GM21717 (cell line): Measurements from ENCODE around the gene PAPSS2.
A peak's percentile ranks its signal among the peaks of the same experiment; 100 is the strongest.
"Not testable (repeated sequence)": the region's sequence is repeated elsewhere in the genome, so short reads cannot be mapped to it uniquely, and the experiment has no call there.

Experiments
- ATAC-seq: cut with Tn5 transposase; IDR thresholded peaks from one replicate; pipeline ENCODE4 v1.9.1; 2021; ENCODE audit warnings: mild to moderate bottlenecking, moderate library complexity; ENCODE audit not compliant: unreplicated experiment

The PAPSS2 gene

DNA sequence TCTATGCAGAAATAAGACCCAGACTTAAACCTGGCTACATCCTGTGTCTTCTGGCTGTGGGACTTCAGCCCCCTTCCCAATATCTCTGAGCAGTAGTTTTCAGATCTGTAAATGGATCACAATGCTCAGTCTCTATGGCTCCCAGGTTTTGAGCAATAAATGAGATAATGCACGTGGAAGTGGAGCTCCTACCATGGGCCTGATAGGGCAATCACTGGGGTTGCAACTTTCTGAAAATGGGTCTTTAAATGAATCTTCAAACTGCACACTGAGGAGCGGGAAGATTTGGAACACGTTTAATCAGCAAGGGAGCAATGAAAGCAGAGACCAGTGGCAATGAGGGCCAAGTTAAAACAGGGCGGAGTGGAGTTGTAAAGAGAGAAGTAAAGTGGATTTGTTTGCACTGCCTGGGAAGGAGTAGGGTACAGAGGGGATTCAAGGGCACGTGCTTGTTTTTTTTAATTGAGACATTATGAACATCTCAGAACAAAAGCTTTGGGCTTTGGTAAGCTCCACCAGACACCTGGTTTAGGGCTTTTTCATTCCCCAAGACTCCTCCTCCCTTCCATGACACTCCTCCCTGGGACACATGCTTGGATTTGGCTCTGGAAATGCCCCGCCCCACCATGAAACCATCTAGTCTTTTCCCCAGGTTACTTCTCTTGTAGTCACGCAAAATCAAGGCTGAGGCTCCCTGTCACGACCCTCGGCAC, 42.7 kb downstream of the PAPSS2 start:
- ATAC-seq = no peak

DNA sequence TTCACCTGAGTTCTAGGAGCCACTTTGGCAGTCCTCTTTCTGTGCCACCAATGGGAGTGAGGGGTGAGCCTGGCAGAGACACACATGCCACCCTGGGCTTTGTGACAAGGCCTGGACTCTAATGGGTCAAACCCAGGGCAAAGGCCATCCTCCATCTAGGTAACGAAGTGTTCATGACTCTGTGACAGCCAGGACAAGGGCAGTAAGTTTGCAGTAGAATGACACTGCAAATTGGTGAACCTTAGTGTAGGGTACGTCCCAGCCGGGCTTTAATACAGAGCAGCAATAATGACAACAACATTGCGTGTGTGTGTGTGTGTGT, 43.3 kb downstream of the PAPSS2 start:
- no peak for ATAC-seq

DNA sequence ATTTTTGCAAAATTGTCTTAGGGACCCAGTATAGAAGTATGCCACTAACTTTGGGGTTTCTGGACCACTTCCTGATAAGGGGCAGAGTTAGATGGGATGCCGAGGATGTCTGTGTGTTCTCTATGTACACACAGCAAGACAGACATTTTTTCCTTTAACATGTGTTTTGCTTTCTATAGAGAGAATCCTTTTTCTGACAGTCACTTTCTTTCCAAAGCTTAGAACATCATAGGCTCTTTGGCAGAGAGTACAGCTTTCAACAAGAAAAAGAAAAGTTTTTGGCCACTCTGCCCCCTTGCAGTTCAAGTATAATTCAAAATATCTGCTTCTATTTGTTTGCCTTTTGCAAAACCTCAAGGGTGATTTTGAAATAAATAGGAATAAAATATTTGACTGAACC, 44.1 kb downstream of the PAPSS2 start:
- no peak for ATAC-seq

DNA sequence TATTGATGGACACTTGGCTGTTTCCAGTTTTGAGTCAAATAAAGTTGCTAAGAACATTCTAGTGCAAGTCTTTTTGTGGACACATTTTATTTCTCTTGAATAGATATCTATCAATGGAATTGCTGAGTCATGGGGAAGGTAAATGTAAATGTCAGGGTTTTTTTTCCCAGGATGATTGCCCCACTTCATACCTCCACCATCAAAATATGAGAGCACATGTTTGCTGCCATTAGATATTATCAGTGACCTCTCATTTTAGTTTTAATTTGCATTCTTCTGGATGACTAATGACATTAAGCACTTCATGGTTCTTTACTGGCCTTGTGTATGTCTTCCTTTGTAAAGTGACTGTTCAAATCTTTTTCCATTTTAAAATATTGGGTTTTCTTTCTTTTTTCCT, 45.7 kb downstream of the PAPSS2 start:
- ATAC-seq = no peak

DNA sequence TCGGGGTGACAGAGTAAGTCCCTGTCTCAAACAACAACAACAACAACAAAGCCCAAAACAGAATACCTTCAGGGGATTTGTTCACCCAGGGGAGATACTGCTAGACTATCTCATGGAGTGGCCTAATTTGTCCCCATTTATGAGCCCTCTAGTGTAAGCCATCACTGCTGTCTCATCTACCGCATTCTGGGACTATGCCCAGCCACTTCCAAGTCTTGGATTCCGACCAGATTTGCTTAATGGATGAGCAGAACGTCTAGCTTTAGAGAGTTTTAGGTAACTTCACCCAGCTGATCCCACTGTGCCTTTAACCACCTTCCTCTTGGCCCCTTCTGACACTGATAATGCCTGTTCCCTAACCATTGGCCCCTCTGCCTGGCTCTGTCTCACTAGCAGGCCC, 47.1 kb downstream of the PAPSS2 start:
- no peak for ATAC-seq

DNA sequence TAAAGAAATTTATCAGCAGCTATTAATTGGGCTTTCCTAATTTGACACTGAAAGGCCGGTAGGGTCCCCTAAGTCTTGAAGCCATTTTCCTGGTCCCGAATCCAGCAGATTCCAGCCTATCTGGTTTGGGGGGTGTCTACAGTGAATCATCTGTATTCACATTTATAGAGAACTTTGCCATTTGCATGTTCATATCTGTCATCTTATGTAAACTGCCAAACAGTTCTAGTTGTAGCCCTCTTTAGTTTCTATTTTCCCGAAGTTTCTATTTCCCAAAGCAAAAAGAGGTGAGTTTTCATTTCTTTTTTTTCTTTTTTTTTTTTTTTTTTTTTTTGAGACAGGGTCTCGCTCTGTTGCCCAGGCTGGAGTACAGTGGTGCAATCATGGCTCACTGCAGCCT, 47.6 kb downstream of the PAPSS2 start:
- ATAC-seq = no peak

DNA sequence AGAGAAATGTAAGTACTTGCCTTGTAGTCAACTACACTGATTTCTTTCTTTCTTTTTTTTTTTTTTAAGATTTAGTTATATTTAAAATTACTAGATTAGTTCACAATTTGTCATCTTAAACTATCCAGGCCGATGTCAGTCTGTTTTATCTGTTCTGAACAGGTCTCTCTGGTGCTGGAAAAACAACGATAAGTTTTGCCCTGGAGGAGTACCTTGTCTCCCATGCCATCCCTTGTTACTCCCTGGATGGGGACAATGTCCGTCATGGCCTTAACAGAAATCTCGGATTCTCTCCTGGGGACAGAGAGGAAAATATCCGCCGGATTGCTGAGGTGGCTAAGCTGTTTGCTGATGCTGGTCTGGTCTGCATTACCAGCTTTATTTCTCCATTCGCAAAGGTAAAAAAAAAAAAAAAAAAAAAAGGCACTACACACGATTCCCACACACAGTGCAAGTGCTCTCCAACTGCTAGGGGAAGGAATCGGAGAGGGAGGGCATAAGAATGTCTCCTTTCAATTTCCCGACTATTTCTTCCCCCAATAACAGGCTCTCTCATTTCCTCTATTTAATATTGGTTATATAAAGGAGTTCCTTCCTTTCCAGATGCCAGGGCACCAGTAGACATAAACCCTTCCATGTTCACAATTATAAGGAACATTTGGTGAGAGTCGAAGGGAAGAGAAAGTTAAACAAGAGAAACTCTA, 53.4 kb downstream of the PAPSS2 start:
- ATAC-seq = no peak

DNA sequence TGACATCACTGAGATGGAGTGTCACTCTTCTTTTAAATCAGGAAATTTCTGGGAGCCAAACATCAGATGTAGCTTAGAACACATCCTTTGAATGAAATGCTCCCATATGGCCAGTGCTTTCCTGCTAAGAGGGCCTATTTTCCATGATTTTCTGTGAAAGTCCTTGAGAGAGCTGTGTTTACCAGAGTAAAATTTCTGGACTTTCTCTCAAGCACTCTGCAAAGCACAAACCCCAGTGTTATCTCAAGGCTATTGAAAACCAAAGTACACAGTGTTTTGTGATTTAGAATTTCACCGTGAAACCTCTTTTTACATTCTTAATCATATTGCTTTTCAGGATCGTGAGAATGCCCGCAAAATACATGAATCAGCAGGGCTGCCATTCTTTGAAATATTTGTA, 54.0 kb downstream of the PAPSS2 start:
- no peak for ATAC-seq

DNA sequence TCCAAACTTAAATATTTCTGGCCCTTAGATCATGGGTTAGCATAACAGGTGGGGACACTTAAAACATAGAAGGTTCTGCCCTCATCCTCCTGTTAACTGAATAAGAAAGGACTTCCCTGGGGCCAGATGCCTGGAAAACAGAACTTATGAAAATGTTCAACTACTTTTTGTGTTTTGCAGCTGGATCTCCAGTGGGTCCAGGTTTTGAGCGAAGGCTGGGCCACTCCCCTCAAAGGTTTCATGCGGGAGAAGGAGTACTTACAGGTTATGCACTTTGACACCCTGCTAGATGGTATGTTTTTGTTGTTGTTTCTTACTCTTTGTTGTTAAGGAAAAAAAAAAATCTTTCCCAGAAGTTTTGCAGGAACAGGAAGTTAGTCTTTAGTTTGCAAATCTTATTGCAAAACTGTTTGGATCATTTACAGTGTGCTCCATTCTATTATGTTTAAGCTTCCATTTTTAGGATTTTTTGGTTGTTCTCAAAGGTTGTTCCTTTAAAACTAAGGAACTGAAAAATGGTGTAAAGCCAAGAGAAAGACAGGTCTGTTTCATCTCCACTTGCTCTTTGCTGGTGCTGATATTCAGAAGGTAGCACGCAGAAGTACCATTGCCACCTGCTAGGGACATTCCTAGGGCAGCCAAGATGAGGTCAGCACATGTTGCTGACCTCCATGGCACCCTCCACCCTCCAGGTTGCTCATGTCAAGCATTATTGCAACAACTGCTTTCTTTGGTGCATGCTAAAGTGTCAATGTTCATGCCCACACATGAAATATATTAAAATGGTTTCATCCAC, 56.1 kb downstream of the PAPSS2 start:
- ATAC-seq = no peak

DNA sequence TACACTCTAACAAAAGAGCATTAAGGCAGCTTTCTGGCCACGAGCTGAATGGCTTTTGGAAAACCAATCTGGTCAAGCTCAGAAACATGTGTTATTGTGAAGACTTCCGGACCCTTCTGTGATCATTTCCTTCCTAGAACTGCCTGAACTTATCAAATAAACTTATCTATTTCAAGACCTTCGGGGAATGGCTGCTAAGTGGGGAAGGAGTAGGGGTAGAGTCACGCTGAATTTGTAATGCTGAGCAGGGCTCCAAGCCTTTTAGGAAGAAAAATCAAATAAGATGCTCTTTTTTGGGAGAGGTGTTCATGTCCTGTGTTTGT, 56.6 kb downstream of the PAPSS2 start:
- ATAC-seq = no peak

DNA sequence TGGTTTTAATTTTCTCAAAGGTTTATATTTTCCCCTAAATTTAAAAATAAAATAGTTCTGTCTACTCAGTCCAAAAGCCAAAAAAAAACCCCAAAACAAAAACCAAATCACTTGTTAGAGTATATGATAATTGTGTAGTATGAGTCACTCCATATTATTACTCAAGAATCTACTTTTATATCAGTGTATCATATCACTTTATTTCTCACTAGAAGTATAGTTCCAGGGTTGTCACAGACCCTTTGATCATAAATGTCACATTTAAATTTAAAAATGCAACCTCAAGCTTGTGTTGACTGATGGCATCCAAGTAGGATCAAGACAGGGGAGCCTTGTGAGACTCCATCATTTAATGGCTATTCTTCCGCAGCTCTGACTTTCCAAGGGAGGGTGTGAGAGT, 61.0 kb downstream of the PAPSS2 start:
- ATAC-seq = no peak

DNA sequence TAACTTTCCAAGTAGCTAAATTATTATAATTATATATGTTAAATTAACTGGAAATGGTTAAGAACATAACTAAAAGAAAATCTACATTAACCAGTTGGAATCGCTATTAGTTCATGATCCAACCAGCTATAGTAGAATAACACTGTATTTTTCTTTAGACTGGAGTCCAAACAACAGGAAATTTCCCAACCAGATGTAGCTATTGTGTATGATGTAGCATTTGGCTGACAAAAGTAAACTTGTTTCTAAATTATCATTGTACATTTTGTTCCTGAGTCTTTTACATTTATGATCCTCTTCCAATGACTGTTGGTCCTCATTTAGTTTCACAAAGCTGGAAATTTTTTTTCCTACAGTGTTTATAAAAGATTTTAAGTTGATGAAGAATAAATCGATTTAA, 62.1 kb downstream of the PAPSS2 start:
- no peak for ATAC-seq

DNA sequence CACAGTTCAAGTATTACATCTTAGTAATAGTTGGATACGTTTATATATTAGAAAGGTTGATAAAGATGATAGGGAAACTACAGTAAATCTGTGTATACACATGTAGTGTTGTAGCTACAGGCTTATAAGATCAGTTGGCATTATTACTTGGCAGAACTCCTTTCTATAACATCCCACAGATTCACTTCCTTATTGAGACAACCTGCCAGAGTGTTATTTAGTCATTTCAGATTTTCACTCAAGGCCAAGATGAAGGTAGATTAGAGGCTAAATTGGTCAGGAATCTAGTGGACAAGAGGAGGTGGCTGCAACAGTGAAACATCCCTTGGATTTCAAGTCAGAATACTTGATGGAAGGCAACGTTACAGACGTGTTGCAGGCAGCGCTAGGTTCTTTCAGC, 63.0 kb downstream of the PAPSS2 start:
- ATAC-seq = no peak

DNA sequence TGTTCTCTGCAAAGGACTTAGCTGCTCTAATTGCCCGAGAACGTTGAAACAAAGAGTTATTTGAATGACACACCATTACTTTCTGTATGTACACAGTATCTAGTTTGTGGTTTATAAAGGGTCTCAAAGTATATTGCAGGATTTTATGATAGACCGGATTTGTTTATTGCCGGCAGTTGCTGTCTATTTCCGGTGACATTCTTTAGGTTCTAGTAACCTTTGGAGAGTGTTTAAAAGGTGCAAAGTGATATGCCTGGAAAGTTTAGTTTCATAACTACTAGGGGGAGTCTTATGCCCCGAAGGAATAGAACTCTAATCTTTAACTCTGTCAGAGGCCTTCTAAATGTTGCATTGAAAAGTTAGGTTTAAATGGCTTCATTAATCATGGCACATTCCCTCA, 63.8 kb downstream of the PAPSS2 start:
- no peak for ATAC-seq

DNA sequence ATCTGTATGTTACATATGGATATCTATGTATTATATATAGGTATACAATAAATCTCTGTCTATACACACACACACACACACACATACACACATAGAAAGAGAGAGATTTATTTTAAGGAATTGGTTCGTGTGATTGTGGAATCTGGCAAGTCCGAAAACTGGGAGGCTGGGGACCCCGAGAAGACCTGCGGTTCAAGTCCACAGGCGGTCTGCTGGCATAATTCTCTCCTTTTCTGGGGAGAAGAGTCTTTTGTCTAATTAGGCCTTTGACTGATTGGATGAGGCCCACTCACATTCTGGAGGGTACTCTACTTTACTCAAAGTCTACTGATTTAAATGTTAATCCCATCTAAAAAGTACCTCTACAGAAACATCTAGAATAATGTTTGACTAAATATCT, 65.1 kb downstream of the PAPSS2 start:
- no peak for ATAC-seq

DNA sequence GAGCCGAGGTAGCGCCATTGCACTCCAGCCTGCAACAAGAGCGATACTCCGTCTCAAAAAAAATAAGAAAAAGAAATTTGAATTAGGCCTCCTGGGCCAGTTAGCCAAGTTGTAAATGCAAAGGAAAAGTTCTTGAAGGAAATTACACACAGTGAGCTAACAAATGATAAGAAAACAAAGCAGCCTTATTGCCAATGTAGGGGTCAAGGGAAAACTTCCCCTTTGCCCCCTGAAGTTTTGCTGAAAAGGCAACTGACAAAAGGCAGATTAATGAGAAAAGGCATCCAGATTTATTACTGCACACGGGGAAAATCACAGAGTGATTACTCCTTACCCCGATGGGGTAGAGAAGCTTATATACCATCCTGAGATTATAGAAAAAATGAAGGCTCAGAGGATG, 70.3 kb downstream of the PAPSS2 start:
- no peak for ATAC-seq

DNA sequence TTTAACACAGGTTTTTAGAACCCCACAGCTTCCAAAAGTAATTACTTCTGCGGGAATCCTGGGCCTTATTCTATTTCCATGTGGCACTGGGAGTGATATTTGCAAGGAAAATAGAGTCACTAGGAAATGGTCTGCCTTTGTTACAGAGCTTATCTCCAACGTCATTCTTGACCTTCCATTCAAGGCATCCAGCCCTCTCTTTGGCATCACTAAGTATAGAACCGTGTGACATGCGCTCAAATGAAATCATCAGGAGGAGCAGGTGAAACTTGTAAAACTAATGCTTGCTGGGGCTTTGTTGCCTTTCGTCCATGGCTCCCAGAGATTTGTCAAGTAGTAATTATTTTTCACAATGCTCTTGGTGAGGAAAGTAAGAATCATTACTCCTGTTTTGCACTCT, 73.4 kb downstream of the PAPSS2 start:
- ATAC-seq = no peak

DNA sequence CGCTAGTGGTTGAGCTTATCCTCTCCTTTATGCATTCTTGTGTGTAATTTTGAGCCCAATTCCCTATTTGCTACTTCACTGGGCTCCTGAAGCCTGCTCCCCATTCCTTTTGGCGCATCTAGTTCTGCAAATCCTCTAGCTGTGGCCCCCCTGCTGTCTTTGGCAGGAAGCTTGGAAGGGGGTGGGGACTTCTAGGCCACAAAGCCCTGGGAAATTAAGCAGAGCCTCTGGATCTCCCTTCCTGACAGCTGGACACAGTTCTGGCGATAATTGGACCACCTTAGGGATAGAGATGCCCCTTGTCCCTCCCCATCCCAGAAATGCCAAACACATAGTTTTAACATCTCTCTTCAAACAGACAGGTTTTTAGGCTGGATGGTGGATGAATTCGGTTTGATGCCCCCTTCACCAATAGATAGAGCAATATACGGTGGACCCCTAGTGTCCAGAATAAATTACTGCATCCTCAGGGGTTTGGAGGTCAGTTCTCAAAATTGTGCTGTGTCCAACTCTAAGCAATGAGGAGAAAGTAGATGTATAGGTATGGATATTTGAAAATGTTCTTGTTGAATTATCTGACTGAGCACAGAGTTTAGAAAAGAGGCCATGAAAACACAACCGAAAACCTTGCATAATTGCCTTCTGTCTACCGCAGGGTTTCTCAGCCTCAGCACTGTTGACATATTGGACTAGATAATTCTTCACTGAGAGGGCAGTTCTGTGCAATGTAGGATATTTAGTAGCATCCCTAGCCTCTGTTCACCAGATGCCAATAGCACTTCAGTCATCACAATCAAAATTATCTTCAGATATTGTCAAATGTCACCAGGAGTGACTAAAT, 75.5 kb downstream of the PAPSS2 start:
- peak; percentile 61 for ATAC-seq

DNA sequence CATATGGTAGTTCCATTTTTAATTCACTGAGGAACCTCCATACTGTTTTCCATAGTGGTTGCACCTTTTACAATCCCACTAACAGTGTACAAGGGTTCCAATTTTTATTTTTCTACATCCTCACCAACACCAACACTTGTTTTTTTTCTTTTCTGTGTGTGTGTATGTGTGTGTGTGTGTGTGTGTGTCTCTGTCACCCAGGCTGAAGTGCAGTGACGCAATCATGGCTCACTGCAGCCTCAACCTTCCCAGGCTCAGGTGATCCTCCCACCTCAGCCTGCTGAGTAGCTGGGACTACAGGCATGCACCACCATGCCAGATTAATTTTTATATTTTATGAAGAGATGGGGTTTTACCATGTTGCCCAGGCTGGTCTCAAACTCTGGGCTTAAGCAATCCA, 78.6 kb downstream of the PAPSS2 start:
- not testable (repeated sequence) for ATAC-seq

DNA sequence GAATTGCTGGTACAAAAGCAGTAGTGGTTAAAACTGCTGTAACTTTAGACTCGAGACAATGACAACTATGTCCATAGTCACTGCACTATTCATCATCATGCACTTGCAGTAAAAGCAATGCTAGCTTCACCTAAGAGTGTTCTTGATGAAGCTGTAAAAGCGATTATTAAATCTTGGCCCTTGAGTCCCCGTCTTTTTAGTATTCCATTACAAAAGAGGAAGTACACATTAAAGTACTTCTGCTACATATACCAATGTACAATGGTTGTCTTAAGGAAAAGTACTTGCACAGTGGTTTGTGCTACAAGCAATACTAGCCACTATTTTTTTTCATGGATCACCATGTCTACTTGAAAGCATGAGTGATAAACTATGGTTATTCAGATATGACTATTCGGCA, 80.0 kb downstream of the PAPSS2 start:
- no peak for ATAC-seq

DNA sequence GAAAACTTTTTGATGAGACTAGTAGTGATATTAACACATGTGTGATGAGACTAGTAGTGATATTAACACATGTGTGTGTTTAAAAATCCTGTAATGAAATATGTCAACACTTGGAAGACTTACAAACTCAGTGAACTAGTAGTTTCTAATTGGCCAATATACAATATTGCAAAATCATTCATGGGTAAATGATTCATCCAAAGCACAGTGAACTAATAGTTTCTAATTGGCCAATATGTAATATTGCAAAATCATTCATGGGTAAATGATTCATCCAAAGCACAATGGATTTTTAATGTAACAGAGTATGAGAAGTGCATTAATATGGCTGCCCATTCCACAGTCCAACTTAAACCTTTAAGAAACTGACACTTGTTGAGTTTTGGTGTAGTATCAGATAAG, 80.6 kb downstream of the PAPSS2 start:
- ATAC-seq = no peak
